Endothelial cell of umbilical vein (primary cell): ENCODE measurements around the gene PKP3. TPM values are rescaled to one million over a fixed set of nuclear protein-coding genes. Genes with fewer than 3 reads are reported as not detected.

Experiments used
- Bru-seq: library from RNA; stranded (reverse); fragments of 400-500 nt; gene quantifications from one replicate; lab custom pipeline; 2021; lab: Mats Ljungman, UMichigan
- BruChase-seq, 2 experiments: library from RNA; stranded (reverse); fragments of 400-500 nt; gene quantifications; one replicate each; lab custom pipeline; 2021; lab: Mats Ljungman, UMichigan
- BruUV-seq: library from RNA; stranded (reverse); fragments of 400-500 nt; replicated peaks from 2 replicates; lab custom pipeline; 2021; lab: Mats Ljungman, UMichigan
- CTCF ChIA-PET: fragments of 300-600, 350-600 bp; sonication (Branson Sonifier 250); formaldehyde crosslinking; loops from one replicate; lab custom pipeline; 2021; ENCODE audit warnings: antibody characterized with exemption, inconsistent platforms; lab: Charles Lee
- POLR2A ChIA-PET: fragments of 300-600, 350-600 bp; sonication (Branson Sonifier 250); formaldehyde crosslinking; loops from one replicate; lab custom pipeline; 2021; ENCODE audit warnings: antibody characterized with exemption, inconsistent platforms; lab: Charles Lee
- DNase-seq: peaks from one replicate; pipeline ENCODE4 v3.0.0-alpha.2; 2011; ENCODE audit warnings: low read depth, low spot score
- FAIRE-seq: peaks from 2 replicates; lab custom pipeline; 2011; peaks lifted over from hg19 to GRCh38; lab: Jason Lieb, UNC
- H2AFZ ChIP-seq: 2 replicates; pipeline ENCODE4 v1.6.0; 2012; ENCODE audit warnings: low read depth, low read length, control low read depth, inconsistent platforms
- H3K27ac ChIP-seq: 2 replicates; pipeline ENCODE4 v1.5.1; 2011; ENCODE audit warnings: low read depth, mild to moderate bottlenecking, control low read depth, low read length, moderate library complexity; ENCODE audit not compliant: insufficient read depth
- H3K27me3 ChIP-seq, 2 experiments: 2 replicates each; pipeline versions ENCODE4 v1.6.0 to v1.6.1; 2011; ENCODE audit warnings: low read length in 2 of 2, mixed read lengths in 1 of 2; ENCODE audit not compliant: control insufficient read depth in 2 of 2, insufficient read depth in 2 of 2
- H3K36me3 ChIP-seq, 2 experiments: 2 replicates in 1 of 2; 3 replicates in 1 of 2; pipeline ENCODE4 v1.5.1; 2011; ENCODE audit warnings: low read length in 2 of 2, mild to moderate bottlenecking in 1 of 2, moderate library complexity in 1 of 2; ENCODE audit not compliant: control insufficient read depth in 2 of 2, insufficient read depth in 2 of 2; ENCODE audit errors: extremely low read depth in 1 of 2
- H3K4me1 ChIP-seq: 3 replicates; pipeline ENCODE4 v1.5.1; 2011; ENCODE audit warnings: mild to moderate bottlenecking, low read length; ENCODE audit not compliant: control insufficient read depth, insufficient read depth; ENCODE audit errors: extremely low read depth
- H3K4me2 ChIP-seq: 2 replicates; pipeline ENCODE4 v1.6.1; 2011; ENCODE audit warnings: low read length, control low read depth, mixed read lengths; ENCODE audit not compliant: insufficient read depth
- H3K4me3 ChIP-seq, 3 experiments: fragments of 200-600 bp in 1 of 3; sonication (generic), shearing (Covaris generic) in 1 of 3; replicated peaks in 1 of 3; 2 replicates each; pipeline ENCODE4 v1.5.1; 2011 to 2016; ENCODE audit warnings: control low read depth in 3 of 3, low read length in 3 of 3, mild to moderate bottlenecking in 2 of 3, inconsistent platforms in 1 of 3, low read depth in 1 of 3, moderate library complexity in 1 of 3; ENCODE audit not compliant: insufficient read depth in 1 of 3
- H3K79me2 ChIP-seq: 2 replicates; pipeline ENCODE4 v1.6.0; 2012; ENCODE audit warnings: low read length, inconsistent platforms; ENCODE audit not compliant: control insufficient read depth, insufficient read depth
- H3K9ac ChIP-seq: replicated peaks from 2 replicates; pipeline ENCODE3; 2011; ENCODE audit warnings: low read length, control low read depth; ENCODE audit not compliant: insufficient read depth; ENCODE audit errors: extremely low read depth
- H3K9me1 ChIP-seq: replicated peaks from 3 replicates; pipeline ENCODE4 v1.6.0; 2011; ENCODE audit warnings: mild to moderate bottlenecking, low read length; ENCODE audit not compliant: control insufficient read depth, insufficient read depth; ENCODE audit errors: extremely low read depth
- H3K9me3 ChIP-seq: replicated peaks from 2 replicates; pipeline ENCODE4 v1.5.1; 2012; ENCODE audit warnings: low read length, inconsistent platforms; ENCODE audit not compliant: control insufficient read depth, insufficient read depth
- H4K20me1 ChIP-seq: replicated peaks from 2 replicates; pipeline ENCODE3; 2011; ENCODE audit warnings: mild to moderate bottlenecking, low read length; ENCODE audit not compliant: control insufficient read depth, insufficient read depth; ENCODE audit errors: extremely low read depth
- CTCF ChIP-seq, 2 donors: IDR thresholded peaks; 1 replicate in 1 of 2; 2 replicates in 1 of 2; pipeline ENCODE4 v1.5.1; 2011; ENCODE audit warnings: low read length in 2 of 2, mild to moderate bottlenecking in 2 of 2, moderate library complexity in 2 of 2, control low read depth in 1 of 2, inconsistent platforms in 1 of 2, low read depth in 1 of 2; ENCODE audit not compliant: insufficient read depth in 1 of 2; ENCODE audit errors: extremely low read depth in 1 of 2
- FOS ChIP-seq: IDR thresholded peaks from 2 replicates; pipeline ENCODE4 v1.6.1; 2011; ENCODE audit warnings: mild to moderate bottlenecking, low read length, moderate library complexity, borderline replicate concordance; ENCODE audit not compliant: insufficient read depth
- dilution Hi-C: fragments of 300-500 bp; cut with MboI; formaldehyde crosslinking; loops from one replicate; pipeline ENCODE4 v1.15.0; 2019; ENCODE audit warnings: low sequenced_read_pairs; ENCODE audit not compliant: extremely low pct_ligation_motif_present
- intact Hi-C: fragments of 100-400 bp; cut with micrococcal nuclease; formaldehyde crosslinking; loops from one replicate; pipeline ENCODE4 v1.10.0; 2022
- long read RNA-seq: library from polyadenylated mRNA; stranded (forward); transcript quantifications from one replicate; pipeline ENCODE4 v2.0.0, GENCODE V29; 2021
- polyA minus RNA-seq, 3 experiments: library from RNA; depleted of rRNA, polyadenylated mRNA; stranded (reverse); fragments of >200 nt; gene quantifications; 1 replicate in 1 of 3; 2 replicates in 2 of 3; pipeline ENCODE4 v1.2.3, GENCODE V29; 2011
- polyA plus RNA-seq, 4 experiments: library from polyadenylated mRNA; depleted of rRNA in 3 of 4; stranded (reverse) in 3 of 4; unstranded in 1 of 4; fragments of >200 nt; gene quantifications; 2 replicates each; pipeline versions ENCODE4 v1.2.1 to v1.2.3, GENCODE V29; 2011 to 2012; ENCODE audit warnings: missing spikeins in 1 of 4
- total RNA-seq: library from RNA; stranded (reverse); gene quantifications from 2 replicates; pipeline ENCODE4 v1.2.3, GENCODE V29; 2021
- TF ChIP-seq, protein P1 (sequence below): IDR thresholded peaks from 2 replicates; pipeline ENCODE4 v1.6.1; 2011; ENCODE audit not compliant: insufficient read depth, insufficient read length

The PKP3 gene
- total RNA-seq (0.27 and 0.30 TPM in 2 replicates), polyA plus RNA-seq (0.33 and 0.59 TPM in 2 replicates), polyA minus RNA-seq (0.49 and 1.2 TPM in 2 replicates), Bru-seq, nascent RNA (not detected), BruChase-seq, experiment 1, labeled RNA remaining after a 6-hour chase (percentile 8 among the genes with signal in this experiment), BruChase-seq, experiment 2, labeled RNA remaining after a 2-hour chase (percentile 8 among the genes with signal in this experiment)
- polyA plus RNA-seq (2011; cell fraction: cytosol; rRNA removed): 0.18 and 0.37 TPM in 2 replicates
- 0.18 and 0.30 TPM in 2 replicates for polyA plus RNA-seq (2011; cell fraction: nucleus; rRNA removed)
- 0.37 and 0.59 TPM in 2 replicates for polyA plus RNA-seq (2012)
- polyA minus RNA-seq (2011; cell fraction: cytosol; rRNA and poly(A)+ RNA removed): 47.4 TPM
- 0.38 and 1.7 TPM in 2 replicates for polyA minus RNA-seq (2011; cell fraction: nucleus; rRNA and poly(A)+ RNA removed)
- long read RNA-seq, partial matches to known transcripts: 0 of 3 reads
- long read RNA-seq, other reads (novel, unspliced or antisense): 3 of 3 reads

DNA sequence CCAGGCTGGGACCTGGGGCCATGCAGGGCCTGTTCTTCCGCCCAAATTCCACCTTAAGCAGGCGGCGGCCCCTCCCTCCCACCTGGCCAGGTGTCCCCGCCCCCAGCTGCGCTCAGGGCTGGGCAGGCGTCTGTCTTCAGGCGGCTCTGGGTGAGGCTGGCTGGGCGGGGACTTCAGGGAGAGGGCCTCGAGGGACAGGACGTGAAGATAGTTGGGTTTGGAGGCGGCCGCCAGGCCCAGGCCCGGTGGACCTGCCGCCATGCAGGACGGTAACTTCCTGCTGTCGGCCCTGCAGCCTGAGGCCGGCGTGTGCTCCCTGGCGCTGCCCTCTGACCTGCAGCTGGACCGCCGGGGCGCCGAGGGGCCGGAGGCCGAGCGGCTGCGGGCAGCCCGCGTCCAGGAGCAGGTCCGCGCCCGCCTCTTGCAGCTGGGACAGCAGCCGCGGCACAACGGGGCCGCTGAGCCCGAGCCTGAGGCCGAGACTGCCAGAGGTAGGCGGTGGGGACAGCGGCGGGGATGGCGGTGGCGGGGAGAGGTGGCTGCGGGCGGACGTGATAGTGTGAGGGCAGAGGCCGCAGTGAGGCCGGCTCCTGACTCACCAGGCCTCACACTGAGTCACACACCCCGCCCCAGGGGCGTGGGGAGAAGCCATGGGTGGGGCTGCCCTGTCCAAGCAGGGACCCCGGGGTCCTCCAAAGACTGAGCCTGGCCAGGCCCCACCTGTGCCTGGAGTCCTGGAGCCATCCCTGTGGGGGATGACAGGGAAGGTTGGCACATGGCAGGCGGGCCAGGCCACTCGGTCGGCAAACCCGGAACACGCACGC, at the start of gene PKP3:
Gene PKP3, plus strand, starts transcription at position 176 of the 824 bp plus-strand sequence. Its CDS starts 84 bp downstream, at position 260.
- dilution Hi-C loops (no loop called here), intact Hi-C loops (no loop called here)
- peak within 1 kb of the TSS; percentile 50 for H2AFZ ChIP-seq
- TF ChIP-seq CTCF (IDR thresholded peaks at IDR 0.05; ENCODE audit: extremely low read depth in 1 of 2, insufficient read depth in 1 of 2, low read depth in 1 of 2, low read length in 2 of 2): no peak
- peak; percentile 23 for TF ChIP-seq FOS
- TF ChIP-seq, protein P1, sequence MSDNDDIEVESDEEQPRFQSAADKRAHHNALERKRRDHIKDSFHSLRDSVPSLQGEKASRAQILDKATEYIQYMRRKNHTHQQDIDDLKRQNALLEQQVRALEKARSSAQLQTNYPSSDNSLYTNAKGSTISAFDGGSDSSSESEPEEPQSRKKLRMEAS: no peak
- no peak within 1 kb of the TSS for H3K27ac ChIP-seq
- no peaks in the 10 kb centered on the region for H3K9me3 ChIP-seq
- H3K4me1 ChIP-seq: peaks cover 2% of the 10 kb centered on the region
- POLR2A ChIA-PET: no interaction called here
- no peaks in the 10 kb centered on the region for H3K79me2 ChIP-seq
- DNase-seq (no peak), FAIRE-seq (no peak)
- H3K4me2 ChIP-seq: no peak within 1 kb of the TSS
- H4K20me1 ChIP-seq: no peaks in the 10 kb centered on the region
- no peak within 1 kb of the TSS for H3K9ac ChIP-seq
- no peak within 1 kb of the TSS for H3K4me3 ChIP-seq
- H3K9me1 ChIP-seq: no peaks in the 10 kb centered on the region
- CTCF ChIA-PET: no interaction called here
- no TSS peak for BruUV-seq
- H3K36me3 ChIP-seq: no peaks in the 10 kb centered on the region
- no peaks in the 10 kb centered on the region for H3K27me3 ChIP-seq
